Breast epithelium (tissue), 4 donors: ENCODE measurements around the gene TLR7. TPM values are rescaled to one million over a fixed set of nuclear protein-coding genes. Genes with fewer than 3 reads are reported as not detected.

Experiments
- DNase-seq, 2 donors: peaks; one replicate each; pipeline ENCODE4 v3.0.0-alpha.2; 2019; ENCODE audit warnings: low spot score in 2 of 2
- H3K27ac ChIP-seq, 2 donors: fragments of 200-600 bp; sonication (generic) in 1 of 2; one replicate each; pipeline ENCODE4 v1.5.1; 2016 to 2019; ENCODE audit warnings: mild to moderate bottlenecking in 1 of 2
- H3K27me3 ChIP-seq, 2 donors: fragments of 200-600 bp; sonication (generic) in 1 of 2; one replicate each; pipeline versions ENCODE4 v1.5.1 to v1.6.0; 2017 to 2019; ENCODE audit warnings: control low read depth in 1 of 2, mild to moderate bottlenecking in 1 of 2
- H3K36me3 ChIP-seq: fragments of 200-600 bp; one replicate; pipeline ENCODE4 v1.5.1; 2019
- H3K4me1 ChIP-seq, 2 donors: fragments of 200-600 bp; sonication (generic); one replicate each; pipeline ENCODE4 v1.5.1; 2016 to 2019; ENCODE audit warnings: control low read depth in 1 of 2
- H3K4me3 ChIP-seq, 3 donors: fragments of 200-600 bp; sonication (generic); 1 replicate in 2 of 3; 2 replicates in 1 of 3; pipeline ENCODE4 v1.5.1; 2016 to 2019; ENCODE audit warnings: mild to moderate bottlenecking in 3 of 3, moderate library complexity in 2 of 3
- H3K9me3 ChIP-seq, 2 donors: fragments of 200-600 bp; sonication (generic) in 1 of 2; one replicate each; pipeline ENCODE4 v1.5.1; 2016 to 2019; ENCODE audit warnings: control low read depth in 1 of 2
- POLR2A ChIP-seq: fragments of 450-650 bp; IDR thresholded peaks from one replicate; pipeline ENCODE4 v1.6.1; 2016; ENCODE audit warnings: antibody characterized with exemption, mild to moderate bottlenecking, moderate library complexity
- POLR2AphosphoS5 ChIP-seq, 3 donors: sonication (generic); formaldehyde crosslinking; IDR thresholded peaks; one replicate each; pipeline ENCODE4 v1.6.1; 2017; ENCODE audit warnings: antibody characterized with exemption in 3 of 3
- intact Hi-C: fragments of 100-400 bp; cut with DNase I; formaldehyde crosslinking; loops from one replicate; pipeline ENCODE4 v1.15.1; 2023; ENCODE audit warnings: low total_unique reads
- total RNA-seq, 3 donors: library from RNA; depleted of rRNA; stranded (reverse); fragments of >200 nt; gene quantifications; one replicate each; pipeline ENCODE4 v1.1.0, GENCODE V29; 2016
- TF ChIP-seq, protein P1 (sequence below), 3 donors: fragments of 450-650 bp; IDR thresholded peaks; one replicate each; pipeline ENCODE4 v1.5.1; 2016 to 2017; ENCODE audit warnings: antibody characterized with exemption in 3 of 3, mild to moderate bottlenecking in 3 of 3, moderate library complexity in 3 of 3

Gene TLR7
- total RNA-seq, 3 donors from 2014 or later = 0.98 to 2.3 (median 1.3) TPM

- no peak overlapping the region for H3K27ac ChIP-seq
- H3K9me3 ChIP-seq = no peaks in the 10 kb centered on the region
- intact Hi-C loops = no loop called here
- H3K27me3 ChIP-seq = peaks cover 0 to 23% of the 10 kb centered on the region in 2 donors
- H3K4me3 ChIP-seq = no peak overlapping the region
- TF ChIP-seq POLR2A (no peak), POLR2AphosphoS5 (IDR thresholded peaks at IDR 0.05) (no peak)
- TF ChIP-seq, protein P1, sequence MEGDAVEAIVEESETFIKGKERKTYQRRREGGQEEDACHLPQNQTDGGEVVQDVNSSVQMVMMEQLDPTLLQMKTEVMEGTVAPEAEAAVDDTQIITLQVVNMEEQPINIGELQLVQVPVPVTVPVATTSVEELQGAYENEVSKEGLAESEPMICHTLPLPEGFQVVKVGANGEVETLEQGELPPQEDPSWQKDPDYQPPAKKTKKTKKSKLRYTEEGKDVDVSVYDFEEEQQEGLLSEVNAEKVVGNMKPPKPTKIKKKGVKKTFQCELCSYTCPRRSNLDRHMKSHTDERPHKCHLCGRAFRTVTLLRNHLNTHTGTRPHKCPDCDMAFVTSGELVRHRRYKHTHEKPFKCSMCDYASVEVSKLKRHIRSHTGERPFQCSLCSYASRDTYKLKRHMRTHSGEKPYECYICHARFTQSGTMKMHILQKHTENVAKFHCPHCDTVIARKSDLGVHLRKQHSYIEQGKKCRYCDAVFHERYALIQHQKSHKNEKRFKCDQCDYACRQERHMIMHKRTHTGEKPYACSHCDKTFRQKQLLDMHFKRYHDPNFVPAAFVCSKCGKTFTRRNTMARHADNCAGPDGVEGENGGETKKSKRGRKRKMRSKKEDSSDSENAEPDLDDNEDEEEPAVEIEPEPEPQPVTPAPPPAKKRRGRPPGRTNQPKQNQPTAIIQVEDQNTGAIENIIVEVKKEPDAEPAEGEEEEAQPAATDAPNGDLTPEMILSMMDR (IDR thresholded peaks at IDR 0.05) = peak in 2 of 3 donors; percentile 15 to 29
- no peaks in the 10 kb centered on the region for H3K4me1 ChIP-seq
- DNase-seq = no peak
- H3K36me3 ChIP-seq = no peaks in the 10 kb centered on the region
Measured at GRCh38 chrX:12894074-12895030, 27.5 kb downstream of the TLR7 start.

GRCh38 chrX:12895866-12896265 is 29.0 kb downstream of the TLR7 start:
- Histone ChIP-seq H3K27ac (no peak overlapping the region), H3K4me1 (no peaks in the 10 kb centered on the region), H3K9me3 (no peaks in the 10 kb centered on the region), H3K36me3 (no peaks in the 10 kb centered on the region), H3K4me3 (no peak overlapping the region), H3K27me3 (peaks cover 0 to 22% of the 10 kb centered on the region in 2 donors)
- no peak for TF ChIP-seq POLR2A
- intact Hi-C loops = no loop called here
- DNase-seq = no peak

GRCh38 chrX:12896935-12897334 is 30.1 kb downstream of the TLR7 start:
- H3K9me3 ChIP-seq = no peaks in the 10 kb centered on the region
- no peaks in the 10 kb centered on the region for H3K4me1 ChIP-seq
- intact Hi-C loops = no loop called here
- no peak for DNase-seq
- H3K4me3 ChIP-seq = no peak overlapping the region
- H3K36me3 ChIP-seq = no peaks in the 10 kb centered on the region
- no peak overlapping the region for H3K27ac ChIP-seq
- TF ChIP-seq POLR2AphosphoS5 (IDR thresholded peaks at IDR 0.05) = no peak
- TF ChIP-seq, protein P1 (IDR thresholded peaks at IDR 0.05) = no peak
- TF ChIP-seq POLR2A = no peak
- H3K27me3 ChIP-seq = peaks cover 0 to 21% of the 10 kb centered on the region in 2 donors

DNA sequence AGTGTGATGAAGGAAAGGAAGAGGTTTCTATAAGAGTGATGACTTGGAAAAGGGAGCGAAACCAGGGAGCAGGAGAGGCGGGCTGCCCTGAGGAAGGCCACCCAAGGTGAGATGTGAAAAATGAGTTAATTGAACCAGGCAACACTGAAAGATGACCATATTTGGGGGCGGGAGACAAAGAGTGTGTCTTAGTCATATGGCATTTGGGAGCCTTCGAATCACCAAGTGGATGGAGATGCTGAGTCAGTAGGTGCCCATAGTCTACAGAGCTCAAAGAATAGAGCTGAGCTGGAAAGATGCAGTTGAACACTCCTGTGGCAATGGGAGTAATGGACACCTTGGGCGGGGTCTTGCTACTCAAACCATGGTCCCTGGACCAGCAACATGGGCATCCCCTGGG is 31.2 kb downstream of the TLR7 start:
- Histone ChIP-seq H3K4me1 (no peaks in the 10 kb centered on the region), H3K9me3 (no peaks in the 10 kb centered on the region), H3K27me3 (peaks cover 0 to 26% of the 10 kb centered on the region in 2 donors), H3K27ac (no peak overlapping the region), H3K4me3 (no peak overlapping the region), H3K36me3 (no peaks in the 10 kb centered on the region)
- TF ChIP-seq POLR2A (no peak), POLR2AphosphoS5 (IDR thresholded peaks at IDR 0.05) (no peak)
- TF ChIP-seq, protein P1 (IDR thresholded peaks at IDR 0.05) = no peak
- intact Hi-C loops = no loop called here
- DNase-seq = no peak

DNA sequence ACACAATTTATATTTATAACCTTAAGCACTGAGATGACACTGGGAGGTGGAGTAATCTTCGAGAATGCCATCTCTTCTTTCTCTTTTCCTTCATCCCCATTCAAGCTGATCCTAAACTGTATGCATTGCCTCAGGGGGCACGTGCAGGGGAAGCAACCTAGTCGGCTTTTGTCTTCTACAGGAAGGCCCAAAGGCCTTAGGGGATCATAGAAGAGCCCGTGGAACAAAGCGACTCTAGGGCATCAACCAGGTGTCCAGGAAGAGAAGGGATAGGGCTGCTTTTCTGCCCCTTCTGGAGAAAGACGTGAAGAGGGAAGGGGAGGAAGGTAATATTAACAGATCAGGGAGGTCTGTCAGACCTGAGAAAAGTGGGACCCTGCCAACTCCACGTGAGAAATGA is 32.6 kb downstream of the TLR7 start:
- no peaks in the 10 kb centered on the region for H3K36me3 ChIP-seq
- no peak for DNase-seq
- H3K4me3 ChIP-seq = no peak overlapping the region
- H3K4me1 ChIP-seq = no peaks in the 10 kb centered on the region
- H3K9me3 ChIP-seq = no peaks in the 10 kb centered on the region
- intact Hi-C loops = no loop called here
- H3K27me3 ChIP-seq = peaks cover 0 to 25% of the 10 kb centered on the region in 2 donors
- TF ChIP-seq POLR2A = no peak
- TF ChIP-seq POLR2AphosphoS5 (IDR thresholded peaks at IDR 0.05) = no peak
- TF ChIP-seq, protein P1 (IDR thresholded peaks at IDR 0.05) = no peak
- H3K27ac ChIP-seq = no peak overlapping the region
